ENCODE results near the gene TUSC2. TPM values are rescaled to one million over a fixed set of nuclear protein-coding genes. Genes with fewer than 3 reads are reported as not detected.

The TUSC2 gene
- total and polyA plus RNA-seq, 10 of the 15 experiments (the other 5 are each of a cell fraction or from before 2014, with no cell fraction given) = 4.0 to 73.8 (median 34.3) TPM

DNA sequence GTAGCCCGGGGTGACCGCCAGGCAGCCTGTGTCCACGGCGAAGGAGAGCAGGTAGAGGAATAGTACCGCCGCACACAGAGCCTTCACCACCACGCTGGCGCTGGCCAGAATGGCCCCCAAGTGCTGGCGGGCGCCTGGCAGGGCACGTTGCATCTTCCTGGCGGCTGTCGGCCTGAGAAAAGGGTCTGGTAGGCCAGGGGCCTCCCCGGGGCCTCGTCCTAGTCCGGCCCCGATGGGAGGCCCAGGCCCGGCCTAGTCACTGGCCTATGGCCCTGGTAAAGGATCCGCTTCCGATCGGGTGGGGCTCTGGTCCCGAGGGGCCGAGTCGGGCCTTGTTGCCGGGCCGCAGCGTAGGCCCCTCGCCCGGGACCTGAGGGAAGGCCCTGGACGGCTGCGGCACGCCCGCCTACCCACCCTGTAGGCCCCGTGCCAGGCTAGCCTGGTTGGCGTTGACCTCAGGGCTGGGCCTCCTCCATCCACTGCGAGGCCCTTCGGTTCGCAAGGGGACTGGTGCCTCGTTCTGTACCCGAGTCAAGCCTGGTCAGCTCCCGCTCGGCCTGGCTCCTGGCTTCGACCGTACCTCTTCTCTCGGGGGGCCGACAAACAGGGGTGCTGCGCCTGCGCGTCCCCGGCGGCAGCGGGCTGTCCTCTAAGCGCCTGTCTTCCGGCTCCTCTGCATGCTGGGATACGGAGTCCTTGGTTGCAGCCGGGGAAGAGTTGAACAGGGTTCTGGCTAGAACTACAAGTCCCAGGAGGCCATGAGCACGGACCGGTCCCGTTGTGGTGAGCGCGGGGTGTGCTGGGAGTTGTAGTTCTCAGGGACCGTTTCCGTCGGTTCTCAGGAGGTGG is 31.1 kb upstream of the TUSC2 start, which contains the start of gene TMEM115 (continued):
- TF ChIP-seq GATAD2B (conservative IDR thresholded peaks at IDR 0.05; ENCODE audit: low read depth) = peak; percentile 79
- TF ChIP-seq ZNF24 (IDR thresholded peaks at IDR 0.05) = no peak
- no peak for TF ChIP-seq ZNF274 (IDR thresholded peaks at IDR 0.05; ENCODE audit: insufficient read depth, insufficient read length)
- TF ChIP-seq, protein P1, sequence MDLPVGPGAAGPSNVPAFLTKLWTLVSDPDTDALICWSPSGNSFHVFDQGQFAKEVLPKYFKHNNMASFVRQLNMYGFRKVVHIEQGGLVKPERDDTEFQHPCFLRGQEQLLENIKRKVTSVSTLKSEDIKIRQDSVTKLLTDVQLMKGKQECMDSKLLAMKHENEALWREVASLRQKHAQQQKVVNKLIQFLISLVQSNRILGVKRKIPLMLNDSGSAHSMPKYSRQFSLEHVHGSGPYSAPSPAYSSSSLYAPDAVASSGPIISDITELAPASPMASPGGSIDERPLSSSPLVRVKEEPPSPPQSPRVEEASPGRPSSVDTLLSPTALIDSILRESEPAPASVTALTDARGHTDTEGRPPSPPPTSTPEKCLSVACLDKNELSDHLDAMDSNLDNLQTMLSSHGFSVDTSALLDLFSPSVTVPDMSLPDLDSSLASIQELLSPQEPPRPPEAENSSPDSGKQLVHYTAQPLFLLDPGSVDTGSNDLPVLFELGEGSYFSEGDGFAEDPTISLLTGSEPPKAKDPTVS (IDR thresholded peaks at IDR 0.05; ENCODE audit: low read depth, low read length) = 0 out of 2 replicates have a peak, but pooled peaks have one; percentile 40
- no peak for TF ChIP-seq KAT2A (conservative IDR thresholded peaks at IDR 0.05; ENCODE audit: control insufficient read depth, low read depth, low read length)
- peak; percentile 91 for TF ChIP-seq GABPA (IDR thresholded peaks at IDR 0.05; ENCODE audit: low read depth)
- peak; percentile 85 for TF ChIP-seq NR2C1 (IDR thresholded peaks at IDR 0.05)
- no peak for TF ChIP-seq RFX5 (IDR thresholded peaks at IDR 0.05; ENCODE audit: low read depth, low read length)
- TF ChIP-seq ESRRA (IDR thresholded peaks at IDR 0.05; ENCODE audit: low read length) = peak; percentile 87
- TF ChIP-seq RAD51 (IDR thresholded peaks at IDR 0.05) = no peak
- TF ChIP-seq SRF (IDR thresholded peaks at IDR 0.05; ENCODE audit: low read depth in 2 of 2, low read length in 2 of 2) = 0 out of 4 replicates have a peak, but pooled peaks of 1 of the 2 experiments have one; percentile 40
- TF ChIP-seq, protein P2, sequence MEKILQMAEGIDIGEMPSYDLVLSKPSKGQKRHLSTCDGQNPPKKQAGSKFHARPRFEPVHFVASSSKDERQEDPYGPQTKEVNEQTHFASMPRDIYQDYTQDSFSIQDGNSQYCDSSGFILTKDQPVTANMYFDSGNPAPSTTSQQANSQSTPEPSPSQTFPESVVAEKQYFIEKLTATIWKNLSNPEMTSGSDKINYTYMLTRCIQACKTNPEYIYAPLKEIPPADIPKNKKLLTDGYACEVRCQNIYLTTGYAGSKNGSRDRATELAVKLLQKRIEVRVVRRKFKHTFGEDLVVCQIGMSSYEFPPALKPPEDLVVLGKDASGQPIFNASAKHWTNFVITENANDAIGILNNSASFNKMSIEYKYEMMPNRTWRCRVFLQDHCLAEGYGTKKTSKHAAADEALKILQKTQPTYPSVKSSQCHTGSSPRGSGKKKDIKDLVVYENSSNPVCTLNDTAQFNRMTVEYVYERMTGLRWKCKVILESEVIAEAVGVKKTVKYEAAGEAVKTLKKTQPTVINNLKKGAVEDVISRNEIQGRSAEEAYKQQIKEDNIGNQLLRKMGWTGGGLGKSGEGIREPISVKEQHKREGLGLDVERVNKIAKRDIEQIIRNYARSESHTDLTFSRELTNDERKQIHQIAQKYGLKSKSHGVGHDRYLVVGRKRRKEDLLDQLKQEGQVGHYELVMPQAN (conservative IDR thresholded peaks at IDR 0.05) = peak; percentile 58; the same call in 1 of the 2 replicates
- peak; percentile 75; the same call in 1 of the 2 replicates for TF ChIP-seq POLR2AphosphoS5 (IDR thresholded peaks at IDR 0.05; ENCODE audit: low read length)
- TF ChIP-seq RELA (IDR thresholded peaks at IDR 0.05; ENCODE audit: borderline replicate concordance, partially characterized antibody) = peak; percentile 57
- TF ChIP-seq SIN3A (IDR thresholded peaks at IDR 0.05; ENCODE audit: low read depth, low read length) = peak; percentile 83
- TF ChIP-seq TARDBP (IDR thresholded peaks at IDR 0.05; ENCODE audit: borderline replicate concordance) = peak; percentile 99
- TF ChIP-seq PAX5 (IDR thresholded peaks at IDR 0.05; ENCODE audit: borderline replicate concordance, low read depth, low read length) = peak; percentile 63; the same call in 1 of the 2 replicates
- TF ChIP-seq, protein P3, sequence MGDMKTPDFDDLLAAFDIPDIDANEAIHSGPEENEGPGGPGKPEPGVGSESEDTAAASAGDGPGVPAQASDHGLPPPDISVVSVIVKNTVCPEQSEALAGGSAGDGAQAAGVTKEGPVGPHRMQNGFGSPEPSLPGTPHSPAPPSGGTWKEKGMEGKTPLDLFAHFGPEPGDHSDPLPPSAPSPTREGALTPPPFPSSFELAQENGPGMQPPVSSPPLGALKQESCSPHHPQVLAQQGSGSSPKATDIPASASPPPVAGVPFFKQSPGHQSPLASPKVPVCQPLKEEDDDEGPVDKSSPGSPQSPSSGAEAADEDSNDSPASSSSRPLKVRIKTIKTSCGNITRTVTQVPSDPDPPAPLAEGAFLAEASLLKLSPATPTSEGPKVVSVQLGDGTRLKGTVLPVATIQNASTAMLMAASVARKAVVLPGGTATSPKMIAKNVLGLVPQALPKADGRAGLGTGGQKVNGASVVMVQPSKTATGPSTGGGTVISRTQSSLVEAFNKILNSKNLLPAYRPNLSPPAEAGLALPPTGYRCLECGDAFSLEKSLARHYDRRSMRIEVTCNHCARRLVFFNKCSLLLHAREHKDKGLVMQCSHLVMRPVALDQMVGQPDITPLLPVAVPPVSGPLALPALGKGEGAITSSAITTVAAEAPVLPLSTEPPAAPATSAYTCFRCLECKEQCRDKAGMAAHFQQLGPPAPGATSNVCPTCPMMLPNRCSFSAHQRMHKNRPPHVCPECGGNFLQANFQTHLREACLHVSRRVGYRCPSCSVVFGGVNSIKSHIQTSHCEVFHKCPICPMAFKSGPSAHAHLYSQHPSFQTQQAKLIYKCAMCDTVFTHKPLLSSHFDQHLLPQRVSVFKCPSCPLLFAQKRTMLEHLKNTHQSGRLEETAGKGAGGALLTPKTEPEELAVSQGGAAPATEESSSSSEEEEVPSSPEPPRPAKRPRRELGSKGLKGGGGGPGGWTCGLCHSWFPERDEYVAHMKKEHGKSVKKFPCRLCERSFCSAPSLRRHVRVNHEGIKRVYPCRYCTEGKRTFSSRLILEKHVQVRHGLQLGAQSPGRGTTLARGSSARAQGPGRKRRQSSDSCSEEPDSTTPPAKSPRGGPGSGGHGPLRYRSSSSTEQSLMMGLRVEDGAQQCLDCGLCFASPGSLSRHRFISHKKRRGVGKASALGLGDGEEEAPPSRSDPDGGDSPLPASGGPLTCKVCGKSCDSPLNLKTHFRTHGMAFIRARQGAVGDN (IDR thresholded peaks at IDR 0.05) = 0 out of 2 replicates have a peak, but pooled peaks have one; percentile 18
- TF ChIP-seq SMC3 (IDR thresholded peaks at IDR 0.05; ENCODE audit: borderline replicate concordance, low read length) = 0 out of 2 replicates have a peak, but pooled peaks have one; percentile 7
- 0 out of 2 replicates have a peak, but pooled peaks have one; percentile 63 for TF ChIP-seq RCOR1 (conservative IDR thresholded peaks at IDR 0.05; ENCODE audit: low read depth, low read length)
- TF ChIP-seq, protein P4, sequence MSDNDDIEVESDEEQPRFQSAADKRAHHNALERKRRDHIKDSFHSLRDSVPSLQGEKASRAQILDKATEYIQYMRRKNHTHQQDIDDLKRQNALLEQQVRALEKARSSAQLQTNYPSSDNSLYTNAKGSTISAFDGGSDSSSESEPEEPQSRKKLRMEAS (IDR thresholded peaks at IDR 0.05; ENCODE audit: low read depth, low read length) = peak; percentile 53; the same call in 1 of the 2 replicates
